ENCODE results near the gene GPER1. TPM values are rescaled to one million over a fixed set of nuclear protein-coding genes. Genes with fewer than 3 reads are reported as not detected.

GPER1 gene
- total RNA-seq, 4 donors from 2014 or later, result 4.2 to 8.9 (median 6.0) TPM

GRCh38 chr7:1052031-1052818 is 35.7 kb upstream of the GPER1 start:
- no peak for TF ChIP-seq CTCF (IDR thresholded peaks at IDR 0.05; ENCODE audit: low read depth)

- no peak for TF ChIP-seq CTCF (IDR thresholded peaks at IDR 0.05; ENCODE audit: low read depth)
Measured at GRCh38 chr7:1053002-1053411, 34.9 kb upstream of the GPER1 start.

- no peak for TF ChIP-seq CTCF (IDR thresholded peaks at IDR 0.05; ENCODE audit: low read depth)
Measured at GRCh38 chr7:1053816-1054370, 34.0 kb upstream of the GPER1 start.

GRCh38 chr7:1054438-1054837 is 33.5 kb upstream of the GPER1 start:
- TF ChIP-seq CTCF (IDR thresholded peaks at IDR 0.05; ENCODE audit: low read depth), result no peak

GRCh38 chr7:1054861-1055450 is 33.0 kb upstream of the GPER1 start:
- TF ChIP-seq CTCF (IDR thresholded peaks at IDR 0.05; ENCODE audit: low read depth), result no peak

- TF ChIP-seq CTCF (IDR thresholded peaks at IDR 0.05; ENCODE audit: low read depth), result no peak
Measured at GRCh38 chr7:1055491-1055955, 32.4 kb upstream of the GPER1 start.
